PC-3 (cell line): ENCODE measurements around the gene EPHA7. TPM values are rescaled to one million over a fixed set of nuclear protein-coding genes. Genes with fewer than 3 reads are reported as not detected.

Experiments used
- ATAC-seq: fragments of 200-7000 bp; cut with Tn5 transposase; 2 replicates; pipeline ENCODE4 v1.9.1; 2020; ENCODE audit warnings: mild to moderate bottlenecking, moderate library complexity
- BruUV-seq: library from RNA; stranded (reverse); fragments of 400-500 nt; replicated peaks from 2 replicates; lab custom pipeline; 2021; lab: Mats Ljungman, UMichigan
- CTCF ChIA-PET: fragments of 300-600 bp; sonication (Branson Sonifier 250); formaldehyde crosslinking; loops from one replicate; lab custom pipeline; 2022; ENCODE audit warnings: antibody characterized with exemption; lab: Charles Lee
- POLR2A ChIA-PET: fragments of 300-600 bp; sonication (Branson Sonifier 250); formaldehyde crosslinking; loops from one replicate; lab custom pipeline; 2022; ENCODE audit warnings: antibody characterized with exemption; ENCODE audit not compliant: unreplicated experiment; lab: Charles Lee
- DNase-seq: peaks from one replicate; pipeline ENCODE4 v3.0.0-alpha.2; 2015
- H2AFZ ChIP-seq: fragments of 300-600 bp; sonication (generic); 2 replicates; pipeline ENCODE4 v1.6.0; 2016; ENCODE audit warnings: antibody characterized with exemption, low read length
- H3F3A ChIP-seq: fragments of 300-600 bp; sonication (generic); one replicate; pipeline ENCODE4 v1.6.0; 2017; ENCODE audit warnings: antibody characterized with exemption, low read length, control low read depth, mild to moderate bottlenecking; ENCODE audit not compliant: unreplicated experiment
- H3K27ac ChIP-seq: fragments of 300-600 bp; sonication (generic); 2 replicates; pipeline ENCODE4 v1.5.1; 2016; ENCODE audit warnings: mild to moderate bottlenecking, low read length
- H3K27me3 ChIP-seq: fragments of 300-600 bp; sonication (generic); 2 replicates; pipeline ENCODE4 v1.6.1; 2016; ENCODE audit warnings: low read length, mixed read lengths
- H3K36me3 ChIP-seq: fragments of 300-600 bp; sonication (generic); 2 replicates; pipeline ENCODE4 v1.6.1; 2016; ENCODE audit warnings: low read depth, mixed run types, low read length, mixed read lengths
- H3K4me1 ChIP-seq: fragments of 300-600 bp; sonication (generic); 2 replicates; pipeline ENCODE4 v1.5.1; 2016; ENCODE audit warnings: low read length; ENCODE audit not compliant: insufficient read depth
- H3K4me2 ChIP-seq: fragments of 300-600 bp; sonication (generic); 2 replicates; pipeline ENCODE4 v1.6.0; 2016; ENCODE audit warnings: low read length
- H3K4me3 ChIP-seq: fragments of 300-600 bp; sonication (generic); 2 replicates; pipeline ENCODE4 v1.5.1; 2016; ENCODE audit warnings: mild to moderate bottlenecking, low read length, mixed read lengths
- H3K79me2 ChIP-seq: fragments of 300-600 bp; sonication (generic); 2 replicates; pipeline ENCODE4 v1.6.1; 2017; ENCODE audit warnings: low read length, mixed read lengths
- H3K9ac ChIP-seq: fragments of 300-600 bp; sonication (generic); 2 replicates; pipeline ENCODE4 v1.6.0; 2016; ENCODE audit warnings: mild to moderate bottlenecking, low read length
- H3K9me2 ChIP-seq: fragments of 300-600 bp; sonication (generic); replicated peaks from 2 replicates; pipeline ENCODE4 v1.6.1; 2016; ENCODE audit warnings: mixed run types, low read length, mixed read lengths
- H3K9me3 ChIP-seq: fragments of 300-600 bp; sonication (generic); 2 replicates; pipeline ENCODE4 v1.6.1; 2016; ENCODE audit warnings: low read length, mixed read lengths
- H4K20me1 ChIP-seq: fragments of 300-600 bp; sonication (generic); 2 replicates; pipeline ENCODE4 v1.6.1; 2016; ENCODE audit warnings: low read length, mixed read lengths
- EZH2 ChIP-seq: fragments of 300-600 bp; sonication (generic); IDR thresholded peaks from one replicate; pipeline ENCODE4 v1.6.1; 2017; ENCODE audit warnings: antibody characterized with exemption, mild to moderate bottlenecking, low read length; ENCODE audit not compliant: unreplicated experiment
- EZH2phosphoT487 ChIP-seq: fragments of 300-600 bp; sonication (generic); IDR thresholded peaks from 2 replicates; pipeline ENCODE4 v1.6.1; 2018; ENCODE audit warnings: mild to moderate bottlenecking, antibody characterized with exemption, low read length, borderline replicate concordance
- intact Hi-C: fragments of 100-400 bp; cut with micrococcal nuclease; formaldehyde crosslinking; loops from 2 replicates; pipeline ENCODE4 v1.9.0; 2023
- total RNA-seq: library from RNA; depleted of rRNA; stranded (reverse); fragments of >200 nt; gene quantifications from 2 replicates; pipeline ENCODE4 v1.2.3, GENCODE V29; 2014
- TF ChIP-seq, protein P1 (sequence below): fragments of 300-600 bp; sonication (generic); conservative IDR thresholded peaks from 2 replicates; pipeline ENCODE4 v1.5.1; 2017; ENCODE audit warnings: antibody characterized with exemption, low read depth, mild to moderate bottlenecking, low read length

EPHA7 gene
- total RNA-seq, 1 experiment from 2014 or later = 1.4 TPM

GRCh38 chr6:93394471-93394870 lies 24.9 kb downstream of the EPHA7 start:
- no peak overlapping the region for H3K27ac ChIP-seq
- no peaks in the 10 kb centered on the region for H3K9me2 ChIP-seq
- H3K9ac ChIP-seq = no peak overlapping the region
- no peaks in the 10 kb centered on the region for H4K20me1 ChIP-seq
- H3K4me3 ChIP-seq = no peak overlapping the region
- H3K36me3 ChIP-seq = no peaks in the 10 kb centered on the region
- ChIA-PET POLR2A (no interaction called here), CTCF (no interaction called here)
- ATAC-seq (no peak), DNase-seq (no peak)
- no peak for TF ChIP-seq EZH2phosphoT487
- intact Hi-C loops = no loop called here
- H3K27me3 ChIP-seq = no peaks in the 10 kb centered on the region
- no peak overlapping the region for H3K4me2 ChIP-seq
- no peaks in the 10 kb centered on the region for H3K4me1 ChIP-seq
- H2AFZ ChIP-seq = no peak overlapping the region
- H3K79me2 ChIP-seq = no peaks in the 10 kb centered on the region
- no peaks in the 10 kb centered on the region for H3F3A ChIP-seq
- H3K9me3 ChIP-seq = no peaks in the 10 kb centered on the region
- BruUV-seq = no TSS peak

DNA sequence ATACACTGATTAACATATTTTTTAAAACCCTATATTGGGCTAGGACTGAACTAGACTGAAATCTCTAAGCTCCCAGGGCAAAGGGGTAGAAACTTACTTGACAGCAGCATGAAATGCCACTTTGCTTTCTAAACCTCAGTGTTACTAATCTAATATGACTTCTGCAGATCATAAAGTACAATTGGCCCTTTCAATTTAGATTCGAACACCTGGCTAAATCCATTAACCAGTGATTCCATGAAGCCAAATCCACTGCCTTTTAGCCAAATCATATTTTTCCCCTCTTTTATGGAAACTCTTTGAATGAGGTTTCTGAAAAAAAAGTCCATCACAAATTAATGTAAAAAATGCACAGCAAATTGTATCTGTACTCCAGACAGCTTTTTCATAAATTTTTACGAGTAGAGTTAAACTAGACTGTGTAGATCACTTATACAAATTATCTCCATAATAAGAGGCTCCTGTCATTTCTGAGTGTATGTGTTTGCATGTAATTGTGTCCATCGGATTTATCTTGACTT lies 25.7 kb downstream of the EPHA7 start:
- H3K27ac ChIP-seq = no peak overlapping the region
- ChIA-PET POLR2A (no interaction called here), CTCF (interaction anchor here (0.5 kb wide), 1 partner anchor 362 kb away, joined by 5 read pairs; no protein-coding TSS in a partner anchor)
- H3K9me3 ChIP-seq = no peaks in the 10 kb centered on the region
- H3F3A ChIP-seq = no peaks in the 10 kb centered on the region
- no peak overlapping the region for H2AFZ ChIP-seq
- ATAC-seq (no peak), DNase-seq (no peak)
- TF ChIP-seq EZH2 = no peak
- TF ChIP-seq EZH2phosphoT487 = no peak
- TF ChIP-seq, protein P1, sequence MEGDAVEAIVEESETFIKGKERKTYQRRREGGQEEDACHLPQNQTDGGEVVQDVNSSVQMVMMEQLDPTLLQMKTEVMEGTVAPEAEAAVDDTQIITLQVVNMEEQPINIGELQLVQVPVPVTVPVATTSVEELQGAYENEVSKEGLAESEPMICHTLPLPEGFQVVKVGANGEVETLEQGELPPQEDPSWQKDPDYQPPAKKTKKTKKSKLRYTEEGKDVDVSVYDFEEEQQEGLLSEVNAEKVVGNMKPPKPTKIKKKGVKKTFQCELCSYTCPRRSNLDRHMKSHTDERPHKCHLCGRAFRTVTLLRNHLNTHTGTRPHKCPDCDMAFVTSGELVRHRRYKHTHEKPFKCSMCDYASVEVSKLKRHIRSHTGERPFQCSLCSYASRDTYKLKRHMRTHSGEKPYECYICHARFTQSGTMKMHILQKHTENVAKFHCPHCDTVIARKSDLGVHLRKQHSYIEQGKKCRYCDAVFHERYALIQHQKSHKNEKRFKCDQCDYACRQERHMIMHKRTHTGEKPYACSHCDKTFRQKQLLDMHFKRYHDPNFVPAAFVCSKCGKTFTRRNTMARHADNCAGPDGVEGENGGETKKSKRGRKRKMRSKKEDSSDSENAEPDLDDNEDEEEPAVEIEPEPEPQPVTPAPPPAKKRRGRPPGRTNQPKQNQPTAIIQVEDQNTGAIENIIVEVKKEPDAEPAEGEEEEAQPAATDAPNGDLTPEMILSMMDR = no peak
- no peaks in the 10 kb centered on the region for H3K4me1 ChIP-seq
- no peaks in the 10 kb centered on the region for H3K36me3 ChIP-seq
- H4K20me1 ChIP-seq = no peaks in the 10 kb centered on the region
- H3K4me3 ChIP-seq = no peak overlapping the region
- BruUV-seq = no TSS peak
- no peaks in the 10 kb centered on the region for H3K9me2 ChIP-seq
- intact Hi-C loops = no loop called here
- no peak overlapping the region for H3K4me2 ChIP-seq
- no peak overlapping the region for H3K9ac ChIP-seq
- H3K27me3 ChIP-seq = no peaks in the 10 kb centered on the region
- H3K79me2 ChIP-seq = no peaks in the 10 kb centered on the region

- ATAC-seq (no peak), DNase-seq (no peak)
- POLR2A ChIA-PET = no interaction called here
- no peak for TF ChIP-seq EZH2
- no peak for TF ChIP-seq EZH2phosphoT487
- TF ChIP-seq, protein P1 = no peak
- no peak overlapping the region for H3K4me3 ChIP-seq
- H3K9ac ChIP-seq = no peak overlapping the region
- intact Hi-C loops = no loop called here
- no peaks in the 10 kb centered on the region for H3K36me3 ChIP-seq
- CTCF ChIA-PET = no interaction called here
- H3K27me3 ChIP-seq = no peaks in the 10 kb centered on the region
- H3F3A ChIP-seq = no peaks in the 10 kb centered on the region
- H2AFZ ChIP-seq = no peak overlapping the region
- no peak overlapping the region for H3K4me2 ChIP-seq
- no TSS peak for BruUV-seq
- H3K27ac ChIP-seq = no peak overlapping the region
- no peaks in the 10 kb centered on the region for H3K79me2 ChIP-seq
- H3K4me1 ChIP-seq = no peaks in the 10 kb centered on the region
- no peaks in the 10 kb centered on the region for H3K9me3 ChIP-seq
- H4K20me1 ChIP-seq = no peaks in the 10 kb centered on the region
- H3K9me2 ChIP-seq = no peaks in the 10 kb centered on the region
Measured at GRCh38 chr6:93392797-93393196, 26.6 kb downstream of the EPHA7 start.
